Fibroblast of the aortic adventitia (primary cell): ENCODE measurements around the gene YARS1. TPM values are rescaled to one million over a fixed set of nuclear protein-coding genes. Genes with fewer than 3 reads are reported as not detected.

Source experiments
- DNase-seq: peaks from one replicate; pipeline ENCODE4 v3.0.0-alpha.2; 2010; ENCODE audit warnings: low read depth
- H3K4me3 ChIP-seq: 2 replicates; pipeline ENCODE4 v1.5.1; 2011; ENCODE audit warnings: low read depth, mild to moderate bottlenecking, control low read depth, low read length, moderate library complexity
- CTCF ChIP-seq: IDR thresholded peaks from 2 replicates; pipeline ENCODE4 v1.5.1; 2011; ENCODE audit warnings: mild to moderate bottlenecking, low read length, control low read depth, inconsistent platforms; ENCODE audit not compliant: insufficient read depth
- total RNA-seq: library from RNA; depleted of rRNA; stranded (reverse); fragments of >200 nt; gene quantifications from 2 replicates; pipeline ENCODE4 v1.2.3, GENCODE V29; 2012; ENCODE audit warnings: low replicate concordance

Gene YARS1
- total RNA-seq, 1 donor: 186 TPM

GRCh38 chr1:32743380-32744070 is 73.6 kb downstream of the YARS1 start:
- H3K4me3 ChIP-seq: peak overlapping the region; percentile 73
- DNase-seq: no peak
- no peak for TF ChIP-seq CTCF

DNA sequence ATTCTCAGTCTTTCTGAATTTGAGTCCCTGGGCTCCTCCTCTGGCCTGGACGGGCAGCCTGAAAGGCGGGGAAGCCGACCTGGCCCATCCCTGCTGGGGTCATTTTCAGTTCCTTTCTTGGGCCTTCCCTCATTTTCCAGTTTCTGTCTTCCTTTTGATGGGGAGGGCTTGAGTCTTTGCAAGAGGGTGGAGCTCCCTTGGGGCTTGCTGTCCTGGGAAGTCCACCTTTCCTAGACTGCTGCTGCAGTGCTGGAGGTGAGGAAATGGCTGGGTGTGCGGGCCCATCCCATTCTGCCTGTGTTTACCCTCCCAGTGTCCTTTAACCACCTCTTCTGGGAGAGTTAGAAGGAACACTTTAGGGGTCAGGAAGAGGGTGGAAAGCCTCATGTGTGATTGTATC is 74.2 kb downstream of the YARS1 start:
- DNase-seq: no peak
- no peak for TF ChIP-seq CTCF
- peak overlapping the region; percentile 73 for H3K4me3 ChIP-seq

- H3K4me3 ChIP-seq: peak overlapping the region; percentile 73
- TF ChIP-seq CTCF: no peak
- DNase-seq: no peak
Measured at GRCh38 chr1:32742199-32742947, 74.8 kb downstream of the YARS1 start.

DNA sequence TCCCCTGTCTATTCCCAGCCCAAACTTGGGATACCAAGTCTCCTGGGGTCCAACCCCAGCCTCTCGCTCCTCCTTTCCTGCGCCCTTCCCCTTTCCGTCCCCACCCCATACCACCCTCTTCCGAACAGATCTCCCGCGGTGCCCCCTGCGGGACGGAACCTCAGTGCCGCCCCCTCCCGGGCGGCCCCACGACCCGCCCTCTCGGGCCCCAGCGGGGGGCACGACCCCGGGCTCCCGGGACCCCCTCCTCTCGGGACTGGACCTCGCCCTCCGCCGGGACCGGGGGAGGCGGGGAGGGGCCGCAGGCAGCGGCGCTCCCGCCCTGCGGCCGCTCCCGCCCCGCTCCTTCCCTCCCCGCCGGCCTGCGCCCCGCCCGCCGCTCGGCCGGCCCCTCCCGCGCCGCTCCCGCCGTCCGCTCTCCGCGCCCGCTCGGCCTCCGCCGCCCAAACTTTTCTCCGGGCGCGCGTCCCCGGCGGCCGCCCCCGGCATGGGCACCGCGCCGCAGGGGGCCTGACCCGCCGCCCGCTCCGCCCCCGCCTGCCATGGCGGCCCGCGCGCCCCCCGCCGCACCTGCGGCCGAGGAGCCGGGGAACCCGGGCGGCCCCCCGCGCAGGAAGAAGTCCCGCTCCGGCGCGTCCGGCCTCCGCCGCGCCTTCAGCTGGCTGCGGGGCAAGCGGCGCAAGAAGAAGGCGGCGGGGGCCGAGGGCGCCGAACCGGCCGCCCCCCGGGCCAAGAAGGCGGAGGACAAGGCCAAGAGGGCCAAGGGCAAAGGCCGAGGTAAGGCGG is 75.6 kb downstream of the YARS1 start:
- DNase-seq: no peak
- peak; percentile 42 for TF ChIP-seq CTCF
- peak overlapping the region; percentile 73 for H3K4me3 ChIP-seq

DNA sequence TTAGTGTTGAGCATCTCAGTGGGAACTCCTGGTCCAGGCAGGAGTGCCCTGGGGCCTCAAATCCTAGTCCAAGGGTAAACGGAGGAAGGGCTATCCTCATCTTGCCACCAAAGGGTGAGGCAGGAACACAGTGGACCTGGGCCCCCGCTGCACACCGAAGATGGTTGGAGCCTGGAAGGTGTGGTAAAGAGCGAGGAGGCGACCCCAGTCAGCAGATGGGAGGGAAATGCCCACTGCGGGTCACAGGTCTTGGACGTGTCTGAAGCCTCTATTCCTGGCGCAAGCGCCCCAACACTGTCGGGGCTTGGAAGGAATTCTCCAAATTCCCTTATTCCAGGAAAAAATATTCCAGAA is 76.1 kb downstream of the YARS1 start:
- H3K4me3 ChIP-seq: peak overlapping the region; percentile 73
- TF ChIP-seq CTCF: no peak
- DNase-seq: no peak

DNA sequence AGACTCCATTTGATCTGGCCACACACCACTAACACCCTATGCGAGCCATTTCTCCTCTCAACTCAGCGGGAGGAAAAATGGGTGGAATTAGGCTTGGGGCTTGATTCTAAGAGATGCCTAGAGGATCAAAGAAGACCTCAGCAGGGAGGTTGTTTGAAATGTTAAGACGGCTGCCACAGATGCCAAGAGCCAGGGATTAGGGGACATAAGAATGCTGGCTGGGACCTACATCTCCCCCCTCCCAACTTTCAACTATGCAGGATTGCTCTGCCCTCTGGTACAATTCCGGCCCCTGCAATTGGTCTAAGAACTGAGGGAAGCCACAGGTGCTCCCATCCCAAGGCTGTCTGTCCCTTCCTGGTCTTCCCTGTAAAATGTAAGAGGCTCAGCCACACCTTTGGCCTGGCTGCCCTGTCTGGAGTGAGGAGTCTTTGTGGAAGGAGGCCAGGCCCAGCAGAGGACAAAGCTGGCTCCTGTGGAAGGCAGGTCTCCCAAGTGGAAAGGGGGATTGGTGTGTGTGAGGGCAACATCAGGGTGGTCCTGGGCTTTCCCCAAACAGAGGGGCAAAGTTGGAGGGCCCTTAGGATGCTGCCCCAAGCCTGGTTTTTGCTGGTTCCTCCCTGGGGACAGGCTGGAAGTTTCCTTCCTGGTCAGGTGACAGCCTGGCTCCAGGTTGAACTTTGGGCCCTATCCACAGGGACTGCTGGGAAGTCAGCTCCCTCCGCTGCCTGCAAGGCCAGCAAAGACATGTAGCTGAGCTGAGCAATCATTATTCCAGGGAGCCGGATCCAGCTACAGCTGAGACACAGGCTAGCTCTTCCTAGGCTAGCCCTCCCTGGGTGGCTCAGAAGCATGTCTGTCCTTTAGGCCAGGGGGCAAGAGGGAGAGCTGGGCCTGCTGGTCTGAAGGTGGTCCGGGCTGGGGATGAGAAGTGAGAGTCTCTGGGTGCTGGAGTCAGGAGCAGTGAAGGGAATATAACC is 80.1 kb downstream of the YARS1 start:
- no peak for TF ChIP-seq CTCF
- no peak overlapping the region for H3K4me3 ChIP-seq
- DNase-seq: no peak
